ENCODE data around the gene CFAP65. TPM values are rescaled to one million over a fixed set of nuclear protein-coding genes. Genes with fewer than 3 reads are reported as not detected.
A peak's percentile ranks its signal among the peaks of the same experiment; 100 is the strongest.

The CFAP65 gene
- total RNA-seq, 2 experiments from 2014 or later, result not detected

GRCh38 chr2:218981390-218981880 is 59.9 kb downstream of the CFAP65 start:
- Histone ChIP-seq H3K4me3 (ENCODE audit: low read length) (peak overlapping the region; percentile 33), H3K9me3 (ENCODE audit: control insufficient read depth in 1 of 2, insufficient read depth in 1 of 2, low read length in 2 of 2) (peaks cover 0 to 19% of the 10 kb centered on the region in 2 experiments), H3K4me1 (ENCODE audit: insufficient read depth, low read length) (peaks cover 54% of the 10 kb centered on the region), H3K36me3 (ENCODE audit: insufficient read depth, low read length) (no peaks in the 10 kb centered on the region), H3K27ac (ENCODE audit: low read depth in 1 of 2, low read length in 2 of 2) (no peak overlapping the region), H3K27me3 (ENCODE audit: control insufficient read depth in 1 of 2, insufficient read depth in 2 of 2, low read length in 2 of 2) (peaks cover 51 to 85% of the 10 kb centered on the region in 2 experiments)
- intact Hi-C loops (cut with DNase I, micrococcal nuclease), result loop anchor here (5.0 kb wide), 2 partner anchors 104 to 176 kb away; no protein-coding TSS in a partner anchor
- TF ChIP-seq CTCF (IDR thresholded peaks at IDR 0.05), result no peak
- H3K4me3 Mint-ChIP-seq, result peak overlapping the region; percentile 86
- ATAC-seq (ENCODE audit: poor library complexity) (no peak), DNase-seq (peak in 1 of 14 experiments; percentile 29)
- no peaks in the 10 kb centered on the region for H3K9me3 Mint-ChIP-seq
- no peak overlapping the region for H3K27ac Mint-ChIP-seq
- H3K36me3 Mint-ChIP-seq (ENCODE audit: low read depth), result no peaks in the 10 kb centered on the region
- peaks cover 46% of the 10 kb centered on the region for H3K4me1 Mint-ChIP-seq (ENCODE audit: low read depth)
- peaks cover 89% of the 10 kb centered on the region for H3K27me3 Mint-ChIP-seq
- ChIA-PET CTCF (interaction anchor here (1.3 to 2.7 kb wide), 4 partner anchors 83 to 313 kb away, joined by 4 to 16 read pairs (median 5); no protein-coding TSS in a partner anchor), POLR2A (interaction anchor here (0.7 to 1.6 kb wide), 2 partner anchors 15 to 16 kb away, joined by 3 read pairs; no protein-coding TSS in a partner anchor)

GRCh38 chr2:218980735-218981389 is 60.5 kb downstream of the CFAP65 start:
- intact Hi-C loops (cut with DNase I, micrococcal nuclease), result loop anchor here (5.0 kb wide), 2 partner anchors 104 to 176 kb away; no protein-coding TSS in a partner anchor
- Mint-ChIP-seq H3K4me3 (peak overlapping the region; percentile 86), H3K9me3 (no peaks in the 10 kb centered on the region), H3K27me3 (peaks cover 89% of the 10 kb centered on the region), H3K36me3 (ENCODE audit: low read depth) (no peaks in the 10 kb centered on the region), H3K27ac (no peak overlapping the region), H3K4me1 (ENCODE audit: low read depth) (peaks cover 41% of the 10 kb centered on the region)
- no peaks in the 10 kb centered on the region for H3K36me3 ChIP-seq (ENCODE audit: insufficient read depth, low read length)
- H3K9me3 ChIP-seq (ENCODE audit: control insufficient read depth in 1 of 2, insufficient read depth in 1 of 2, low read length in 2 of 2), result peaks cover 0 to 19% of the 10 kb centered on the region in 2 experiments
- ATAC-seq (ENCODE audit: poor library complexity), result no peak
- H3K27ac ChIP-seq (ENCODE audit: low read depth in 1 of 2, low read length in 2 of 2), result no peak overlapping the region
- no peak for DNase-seq
- no peak for TF ChIP-seq CTCF (IDR thresholded peaks at IDR 0.05)
- peak overlapping the region; percentile 33 for H3K4me3 ChIP-seq (ENCODE audit: low read length)
- H3K27me3 ChIP-seq (ENCODE audit: control insufficient read depth in 1 of 2, insufficient read depth in 2 of 2, low read length in 2 of 2), result peaks cover 47 to 85% of the 10 kb centered on the region in 2 experiments
- H3K4me1 ChIP-seq (ENCODE audit: insufficient read depth, low read length), result peaks cover 54% of the 10 kb centered on the region
- ChIA-PET POLR2A (interaction anchor here (1.1 to 1.6 kb wide), 2 partner anchors 15 to 107 kb away, joined by 3 read pairs; no protein-coding TSS in a partner anchor), CTCF (interaction anchor here (0.6 to 2.7 kb wide), 37 partner anchors 8 to 617 kb away, joined by 3 to 30 read pairs (median 4); partner anchors contain the start of genes CNPPD1, CRYBA2, STK11IP and TTLL4)

- DNase-seq (peak; percentile 71 to 90 (median 79)), ATAC-seq (ENCODE audit: poor library complexity) (peak; percentile 88)
- CTCF ChIA-PET, result interaction anchor here (0.5 to 2.7 kb wide), 38 partner anchors 9 to 618 kb away, joined by 3 to 30 read pairs (median 4); partner anchors contain the start of genes CNPPD1, CRYBA2, STK11IP and TTLL4
- Histone ChIP-seq H3K27me3 (ENCODE audit: control insufficient read depth in 1 of 2, insufficient read depth in 2 of 2, low read length in 2 of 2) (peaks cover 48 to 80% of the 10 kb centered on the region in 2 experiments), H3K36me3 (ENCODE audit: insufficient read depth, low read length) (no peaks in the 10 kb centered on the region), H3K4me3 (ENCODE audit: low read length) (peak overlapping the region; percentile 25), H3K27ac (ENCODE audit: low read depth in 1 of 2, low read length in 2 of 2) (no peak overlapping the region), H3K9me3 (ENCODE audit: control insufficient read depth in 1 of 2, insufficient read depth in 1 of 2, low read length in 2 of 2) (peaks cover 0 to 19% of the 10 kb centered on the region in 2 experiments), H3K4me1 (ENCODE audit: insufficient read depth, low read length) (peaks cover 51% of the 10 kb centered on the region)
- intact Hi-C loops (cut with DNase I, micrococcal nuclease), result loop anchor here (5.0 kb wide), 3 partner anchors 103 to 177 kb away; partner anchors contain the start of gene WNT6 (in 1 of the 2)
- H3K9me3 Mint-ChIP-seq, result no peaks in the 10 kb centered on the region
- H3K27me3 Mint-ChIP-seq, result peaks cover 90% of the 10 kb centered on the region
- peak overlapping the region; percentile 83 for H3K4me3 Mint-ChIP-seq
- peaks cover 39% of the 10 kb centered on the region for H3K4me1 Mint-ChIP-seq (ENCODE audit: low read depth)
- no peaks in the 10 kb centered on the region for H3K36me3 Mint-ChIP-seq (ENCODE audit: low read depth)
- H3K27ac Mint-ChIP-seq, result no peak overlapping the region
- POLR2A ChIA-PET, result interaction anchor here (1.1 kb wide), 1 partner anchor 106 kb away, joined by 3 read pairs; no protein-coding TSS in a partner anchor
- peak; percentile 89 for TF ChIP-seq CTCF (IDR thresholded peaks at IDR 0.05)
Measured at GRCh38 chr2:218979846-218980734, 61.2 kb downstream of the CFAP65 start.
